ENCODE results near the gene NOS1AP. TPM values are rescaled to one million over a fixed set of nuclear protein-coding genes. Genes with fewer than 3 reads are reported as not detected.

Gene NOS1AP
- total RNA-seq, 4 donors from 2014 or later = 0.31 to 12.7 (median 1.7) TPM

GRCh38 chr1:162358928-162359327, 289.4 kb downstream of the NOS1AP start:
- Histone ChIP-seq H3K4me1 (no peaks in the 10 kb centered on the region), H3K27ac (no peak overlapping the region), H3K4me3 (no peak overlapping the region), H3K27me3 (no peaks in the 10 kb centered on the region), H3K9me3 (no peaks in the 10 kb centered on the region), H3K36me3 (peaks cover 0 to 6% (median 0%) of the 10 kb centered on the region in 3 donors)
- no peak for DNase-seq
- WGBS, 2 donors = 75 to 90% methylated on average over 1 of the region's 1 CpG
- intact Hi-C loops (cut with DNase I) = no loop called here
- TF ChIP-seq POLR2A (IDR thresholded peaks at IDR 0.05) (no peak), CTCF (IDR thresholded peaks at IDR 0.05) (no peak)

DNA sequence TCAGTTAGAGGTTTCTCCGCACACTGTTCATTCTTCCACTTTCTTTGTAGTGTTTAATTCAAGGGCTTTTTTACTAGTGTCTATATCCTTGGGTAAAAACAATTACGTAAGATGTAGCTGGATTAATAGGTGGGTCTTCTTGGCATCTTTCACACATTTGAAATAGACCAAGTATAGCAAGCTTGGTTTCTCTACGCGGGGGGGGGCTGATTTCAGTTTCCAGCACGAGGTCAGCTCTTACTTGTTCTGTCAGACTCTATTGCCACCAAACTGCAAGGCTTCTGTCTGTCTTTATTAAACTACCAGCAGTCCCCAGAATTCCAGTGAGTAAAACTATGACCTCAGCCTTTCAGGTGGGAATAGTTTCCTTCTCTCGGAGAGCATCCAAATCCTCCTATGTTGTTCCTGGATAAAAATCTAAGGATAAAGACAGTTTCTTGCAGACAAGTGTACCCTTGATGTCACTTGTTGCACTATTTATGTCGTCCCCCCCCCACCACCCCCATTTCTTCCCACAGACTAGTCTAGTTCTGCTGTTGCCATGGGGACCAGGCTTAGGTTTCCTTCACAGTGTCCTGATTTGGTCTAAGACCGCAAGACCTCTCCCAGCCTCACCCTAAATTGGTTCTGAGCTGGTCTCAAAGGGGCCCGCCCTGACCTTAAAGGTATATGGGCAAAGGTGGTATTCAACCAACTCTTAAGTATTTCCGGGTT, 290.2 kb downstream of the NOS1AP start:
- Histone ChIP-seq H3K36me3 (peaks cover 0 to 6% (median 0%) of the 10 kb centered on the region in 3 donors), H3K4me3 (no peak overlapping the region), H3K4me1 (no peaks in the 10 kb centered on the region), H3K27me3 (no peaks in the 10 kb centered on the region), H3K27ac (no peak overlapping the region), H3K9me3 (no peaks in the 10 kb centered on the region)
- whole genome bisulfite sequencing, 2 donors = 79 to 82% methylated on average over 9 of the region's 10 CpGs
- TF ChIP-seq POLR2A (IDR thresholded peaks at IDR 0.05) = no peak
- TF ChIP-seq CTCF (IDR thresholded peaks at IDR 0.05) = no peak
- intact Hi-C loops (cut with DNase I) = no loop called here
- DNase-seq = no peak

- no peak overlapping the region for H3K27ac ChIP-seq
- TF ChIP-seq POLR2A (IDR thresholded peaks at IDR 0.05) = no peak
- H3K27me3 ChIP-seq = no peaks in the 10 kb centered on the region
- H3K36me3 ChIP-seq = peaks cover 0 to 6% (median 0%) of the 10 kb centered on the region in 3 donors
- intact Hi-C loops (cut with DNase I) = no loop called here
- H3K9me3 ChIP-seq = no peaks in the 10 kb centered on the region
- 91 to 94% methylated on average over 8 to 10 of the region's 10 CpGs for WGBS, 2 donors
- peaks cover 0 to 6% (median 3%) of the 10 kb centered on the region in 3 donors for H3K4me1 ChIP-seq
- no peak overlapping the region for H3K4me3 ChIP-seq
- DNase-seq = no peak
Measured at GRCh38 chr1:162360237-162360873, 290.9 kb downstream of the NOS1AP start.

GRCh38 chr1:162360874-162361260, 291.4 kb downstream of the NOS1AP start:
- TF ChIP-seq POLR2A (IDR thresholded peaks at IDR 0.05) = no peak
- no peak for TF ChIP-seq CTCF (IDR thresholded peaks at IDR 0.05)
- Histone ChIP-seq H3K27me3 (no peaks in the 10 kb centered on the region), H3K4me1 (peaks cover 3 to 12% (median 4%) of the 10 kb centered on the region in 3 donors), H3K36me3 (peaks cover 0 to 6% (median 0%) of the 10 kb centered on the region in 3 donors), H3K27ac (no peak overlapping the region), H3K9me3 (no peaks in the 10 kb centered on the region), H3K4me3 (no peak overlapping the region)
- no peak for DNase-seq
- intact Hi-C loops (cut with DNase I) = no loop called here
- 73 to 79% methylated on average over 3 to 4 of the region's 4 CpGs for WGBS, 2 donors

GRCh38 chr1:162361349-162361748, 291.9 kb downstream of the NOS1AP start:
- intact Hi-C loops (cut with DNase I) = no loop called here
- DNase-seq = no peak
- WGBS, 2 donors = 80 to 88% methylated on average over 5 of the region's 5 CpGs
- Histone ChIP-seq H3K4me1 (peaks cover 3 to 16% (median 5%) of the 10 kb centered on the region in 3 donors), H3K4me3 (no peak overlapping the region), H3K27me3 (no peaks in the 10 kb centered on the region), H3K9me3 (no peaks in the 10 kb centered on the region), H3K36me3 (peaks cover 0 to 6% (median 0%) of the 10 kb centered on the region in 3 donors), H3K27ac (no peak overlapping the region)
- TF ChIP-seq POLR2A (IDR thresholded peaks at IDR 0.05) = no peak
- no peak for TF ChIP-seq CTCF (IDR thresholded peaks at IDR 0.05)
